GM23338 (cell line): Measurements from ENCODE around the gene DHFR. TPM values are rescaled to one million over a fixed set of nuclear protein-coding genes. Genes with fewer than 3 reads are reported as not detected.

Source experiments
- ATAC-seq: fragments of 200-7000 bp; cut with Tn5 transposase; 3 replicates; pipeline ENCODE4 v1.9.1; 2020
- DNase-seq: peaks from one replicate; pipeline ENCODE4 v3.0.0-alpha.2; 2015; ENCODE audit warnings: low spot score
- H2AFZ ChIP-seq: fragments of 200-600 bp; sonication (generic); 2 replicates; pipeline ENCODE4 v1.8.0; 2016; ENCODE audit warnings: antibody characterized with exemption, mild to moderate bottlenecking, moderate library complexity
- H3F3A ChIP-seq: fragments of 200-600 bp; sonication (generic); replicated peaks from 2 replicates; pipeline ENCODE4 v1.8.0; 2017; ENCODE audit warnings: antibody characterized with exemption, mixed run types, low read depth
- H3K27ac ChIP-seq: fragments of 200-600 bp; sonication (generic); 2 replicates; pipeline ENCODE4 v1.6.1; 2016; ENCODE audit warnings: low read depth
- H3K27me3 ChIP-seq: fragments of 200-600 bp; sonication (generic); 2 replicates; pipeline ENCODE4 v1.8.0; 2016; ENCODE audit warnings: mild to moderate bottlenecking, mixed run types, moderate library complexity; ENCODE audit not compliant: insufficient read depth
- H3K36me3 ChIP-seq: fragments of 200-600 bp; sonication (generic); 2 replicates; pipeline ENCODE4 v1.8.0; 2016; ENCODE audit warnings: mild to moderate bottlenecking; ENCODE audit not compliant: insufficient read depth
- H3K4me1 ChIP-seq: fragments of 200-600 bp; sonication (generic); 2 replicates; pipeline ENCODE4 v1.8.0; 2016; ENCODE audit warnings: mild to moderate bottlenecking, moderate library complexity; ENCODE audit not compliant: insufficient read depth
- H3K4me2 ChIP-seq: fragments of 200-600 bp; sonication (generic); 2 replicates; pipeline ENCODE4 v1.7.1; 2017; ENCODE audit warnings: mixed run types
- H3K4me3 ChIP-seq: fragments of 200-600 bp; sonication (generic); 2 replicates; pipeline ENCODE4 v1.6.1; 2016; ENCODE audit warnings: mixed run types
- H3K79me2 ChIP-seq: fragments of 200-600 bp; sonication (generic); replicated peaks from 2 replicates; pipeline ENCODE4 v1.8.0; 2017; ENCODE audit warnings: mild to moderate bottlenecking; ENCODE audit not compliant: insufficient read depth
- H3K9me2 ChIP-seq: fragments of 200-600 bp; sonication (generic); 2 replicates; pipeline ENCODE4 v1.8.0; 2017; ENCODE audit not compliant: insufficient read depth
- H4K20me1 ChIP-seq: fragments of 200-600 bp; sonication (generic); replicated peaks from 2 replicates; pipeline ENCODE4 v1.8.0; 2017; ENCODE audit warnings: mild to moderate bottlenecking; ENCODE audit not compliant: insufficient read depth
- H3K27ac Mint-ChIP-seq: 2 replicates; pipeline ENCODE4 v1.8.0; 2020; ENCODE audit warnings: inconsistent platforms, mild to moderate bottlenecking, moderate library complexity, mixed read lengths
- H3K27me3 Mint-ChIP-seq: 3 replicates; pipeline ENCODE4 v1.8.0; 2022; ENCODE audit warnings: low read depth, mild to moderate bottlenecking, moderate library complexity, mixed read lengths, inconsistent platforms; ENCODE audit not compliant: insufficient read depth, poor library complexity
- H3K36me3 Mint-ChIP-seq: 3 replicates; pipeline ENCODE4 v1.8.0; 2021; ENCODE audit warnings: low read depth, mild to moderate bottlenecking, inconsistent platforms, moderate library complexity, mixed read lengths
- H3K4me1 Mint-ChIP-seq: 3 replicates; pipeline ENCODE4 v1.8.0; 2020; ENCODE audit warnings: mild to moderate bottlenecking, inconsistent platforms, mixed read lengths
- H3K4me3 Mint-ChIP-seq: 3 replicates; pipeline ENCODE4 v1.8.0; 2021; ENCODE audit warnings: moderate library complexity, mild to moderate bottlenecking, inconsistent platforms, mixed read lengths
- H3K9me3 Mint-ChIP-seq: 3 replicates; pipeline ENCODE4 v1.8.0; 2020; ENCODE audit warnings: moderate library complexity, mild to moderate bottlenecking, inconsistent platforms, mixed read lengths
- CREB1 ChIP-seq: fragments of 250-450 bp; sonication (Bioruptor Pico); IDR thresholded peaks from 2 replicates; pipeline ENCODE4 v1.5.0; 2020; ENCODE audit warnings: low read depth, mild to moderate bottlenecking, moderate library complexity
- EZH2 ChIP-seq: fragments of 200-600 bp; sonication (generic); IDR thresholded peaks from one replicate; pipeline ENCODE4 v1.8.0; 2017; ENCODE audit warnings: antibody characterized with exemption, mild to moderate bottlenecking, low read depth; ENCODE audit not compliant: unreplicated experiment
- EZH2phosphoT487 ChIP-seq: fragments of 200-600 bp; sonication (generic); IDR thresholded peaks from one replicate; pipeline ENCODE4 v1.8.1; 2018; ENCODE audit warnings: antibody characterized with exemption; ENCODE audit not compliant: unreplicated experiment
- NANOG ChIP-seq: IDR thresholded peaks from 2 replicates; pipeline ENCODE4 v1.6.1; 2016; ENCODE audit warnings: antibody characterized with exemption, borderline replicate concordance
- POLR2AphosphoS5 ChIP-seq: IDR thresholded peaks from 2 replicates; pipeline ENCODE4 v1.6.1; 2016; ENCODE audit warnings: antibody characterized with exemption, low read depth
- STAT1 ChIP-seq: IDR thresholded peaks from one replicate; pipeline ENCODE4 v1.6.1; 2016; ENCODE audit warnings: antibody characterized with exemption; ENCODE audit not compliant: unreplicated experiment
- ZNF114 ChIP-seq: fragments of 250-450 bp; sonication (Bioruptor Pico); IDR thresholded peaks from 2 replicates; pipeline ENCODE4 v1.5.0; 2020; ENCODE audit warnings: mild to moderate bottlenecking, moderate library complexity
- ZNF331 ChIP-seq: fragments of 250-450 bp; sonication (Bioruptor Pico); IDR thresholded peaks from 2 replicates; pipeline ENCODE4 v1.5.0; 2020; ENCODE audit warnings: low read depth, mild to moderate bottlenecking, moderate library complexity
- polyA plus RNA-seq: library from polyadenylated mRNA; unstranded; fragments of >200 nt; fragmentation: Nextera tagmentation; extraction: Ambion mirVana; gene quantifications from 2 replicates; pipeline ENCODE4 v1.2.1, GENCODE V29; 2016
- total RNA-seq: library from RNA; depleted of rRNA; stranded (reverse); fragments of >200 nt; shearing (Covaris generic); gene quantifications from 2 replicates; pipeline ENCODE4 v1.2.3, GENCODE V29; 2014
- TF ChIP-seq, protein P1 (sequence below): IDR thresholded peaks from 2 replicates; pipeline ENCODE4 v1.6.1; 2016; ENCODE audit warnings: antibody characterized with exemption
- TF ChIP-seq, protein P2 (sequence below), 2 experiments: fragments of 200-600 bp in 1 of 2; sonication (generic) in 1 of 2; conservative IDR thresholded peaks; 2 replicates each; pipeline versions ENCODE4 v1.5.1 to v1.6.1; 2016 to 2017; ENCODE audit warnings: antibody characterized with exemption in 2 of 2, low read depth in 2 of 2, mild to moderate bottlenecking in 2 of 2, moderate library complexity in 1 of 2
- TF ChIP-seq, protein P3 (sequence below): IDR thresholded peaks from one replicate; pipeline ENCODE4 v1.6.1; 2018; ENCODE audit warnings: antibody characterized with exemption; ENCODE audit not compliant: unreplicated experiment

Gene DHFR
- total and polyA plus RNA-seq, 2 experiments from 2014 or later: 56.2 to 95.6 TPM

DNA sequence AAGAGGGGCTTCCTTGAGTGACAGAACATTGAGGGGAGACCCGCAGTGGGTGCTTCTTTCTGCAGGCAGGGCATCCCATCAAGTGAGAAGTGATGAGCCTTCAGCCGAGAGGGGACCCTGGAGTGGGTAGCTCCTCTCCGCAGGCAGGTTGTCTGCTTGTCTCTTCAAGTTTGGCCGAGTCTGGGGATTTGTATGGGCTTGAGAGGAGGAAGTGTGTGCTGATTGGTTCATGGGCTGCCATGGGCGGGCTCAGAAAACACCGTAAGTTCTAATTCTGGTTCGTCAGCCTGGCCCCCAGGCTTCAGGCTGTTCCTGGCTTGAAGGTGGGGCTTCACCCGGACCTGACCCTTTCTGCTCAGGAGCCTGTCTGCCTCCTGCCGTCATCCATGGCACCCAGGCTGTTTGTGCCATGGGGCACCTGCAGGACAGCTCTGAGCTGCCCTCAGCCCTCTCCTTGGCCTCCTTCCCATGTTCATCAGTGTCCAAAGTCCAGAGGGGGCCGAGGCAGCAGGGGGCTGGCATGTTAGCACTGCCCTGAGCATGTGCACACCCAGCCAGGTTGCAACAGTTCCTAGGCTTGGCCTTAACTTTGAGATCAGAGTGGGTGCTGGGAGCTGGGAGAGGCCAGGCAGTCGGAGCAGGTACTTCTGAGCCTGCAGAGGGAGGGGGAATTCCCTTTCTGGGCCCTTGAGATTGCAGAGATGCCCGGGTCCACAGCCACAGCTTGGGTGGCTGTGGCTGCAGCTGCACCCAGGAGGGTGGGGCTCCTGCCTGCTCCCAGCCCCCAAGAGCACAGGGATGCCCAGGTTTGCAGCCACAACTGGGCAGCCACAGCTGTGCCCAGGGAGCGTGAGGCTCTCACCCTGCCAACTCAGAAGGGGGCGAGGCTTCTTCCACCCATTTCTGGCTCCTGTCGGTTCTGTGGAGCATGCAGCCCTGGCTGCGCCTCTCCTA, 13.5 kb upstream of the DHFR start:
- no peaks in the 10 kb centered on the region for H3K4me1 ChIP-seq
- Mint-ChIP-seq H3K36me3 (peaks cover 60% of the 10 kb centered on the region), H3K4me1 (no peaks in the 10 kb centered on the region), H3K27me3 (no peaks in the 10 kb centered on the region), H3K9me3 (no peaks in the 10 kb centered on the region), H3K4me3 (no peak overlapping the region), H3K27ac (no peak overlapping the region)
- no peak for TF ChIP-seq EZH2phosphoT487
- DNase-seq (peak; percentile 43), ATAC-seq (peak; percentile 79)
- no peaks in the 10 kb centered on the region for H3K9me2 ChIP-seq
- peaks cover 9% of the 10 kb centered on the region; the same call in 1 of the 2 replicates for H3K79me2 ChIP-seq
- no peaks in the 10 kb centered on the region for H3K27me3 ChIP-seq
- H3K27ac ChIP-seq: no peak overlapping the region
- no peak overlapping the region for H3K4me2 ChIP-seq
- H3K36me3 ChIP-seq: peaks cover 19% of the 10 kb centered on the region; the same call in 1 of the 2 replicates
- no peak overlapping the region for H2AFZ ChIP-seq
- no peaks in the 10 kb centered on the region for H3F3A ChIP-seq
- 0 out of 2 replicates have a peak, but pooled peaks cover 2% of the 10 kb centered on the region for H4K20me1 ChIP-seq
- no peak overlapping the region for H3K4me3 ChIP-seq

DNA sequence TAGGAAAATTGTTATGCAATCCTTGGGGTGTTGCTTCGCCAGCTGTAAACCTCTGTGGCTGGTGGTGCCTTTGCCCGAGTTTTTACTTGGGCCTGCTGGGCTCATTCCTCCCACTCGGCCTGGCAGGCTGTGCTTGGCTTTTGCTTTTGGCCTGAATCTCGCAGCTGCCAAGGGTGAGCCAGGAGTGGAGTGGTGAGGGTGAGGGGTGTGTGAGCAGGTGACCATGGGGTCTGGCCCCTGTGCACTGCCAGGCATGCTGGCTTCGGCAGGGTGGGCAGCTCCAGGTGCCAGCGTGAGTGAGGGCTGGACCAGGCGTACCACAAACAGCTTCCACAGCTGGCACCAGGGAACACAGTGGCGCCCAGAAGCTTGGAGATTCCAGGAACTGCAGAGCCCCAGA, 12.6 kb upstream of the DHFR start:
- no peaks in the 10 kb centered on the region for H3K9me3 Mint-ChIP-seq
- H3K27me3 Mint-ChIP-seq: no peaks in the 10 kb centered on the region
- no peaks in the 10 kb centered on the region for H3F3A ChIP-seq
- no peaks in the 10 kb centered on the region for H3K4me1 ChIP-seq
- no peak overlapping the region for H3K4me2 ChIP-seq
- H3K9me2 ChIP-seq: no peaks in the 10 kb centered on the region
- ATAC-seq (no peak), DNase-seq (no peak)
- no peaks in the 10 kb centered on the region for H3K27me3 ChIP-seq
- no peaks in the 10 kb centered on the region for H3K4me1 Mint-ChIP-seq
- peaks cover 13% of the 10 kb centered on the region; the same call in 1 of the 2 replicates for H3K36me3 ChIP-seq
- no peak overlapping the region for H3K27ac ChIP-seq
- H3K79me2 ChIP-seq: peaks cover 18% of the 10 kb centered on the region; the same call in 1 of the 2 replicates
- peaks cover 60% of the 10 kb centered on the region for H3K36me3 Mint-ChIP-seq
- H2AFZ ChIP-seq: no peak overlapping the region
- H3K27ac Mint-ChIP-seq: no peak overlapping the region
- H3K4me3 ChIP-seq: no peak overlapping the region
- H3K4me3 Mint-ChIP-seq: no peak overlapping the region
- 0 out of 2 replicates have a peak, but pooled peaks cover 2% of the 10 kb centered on the region for H4K20me1 ChIP-seq
- TF ChIP-seq, protein P1, sequence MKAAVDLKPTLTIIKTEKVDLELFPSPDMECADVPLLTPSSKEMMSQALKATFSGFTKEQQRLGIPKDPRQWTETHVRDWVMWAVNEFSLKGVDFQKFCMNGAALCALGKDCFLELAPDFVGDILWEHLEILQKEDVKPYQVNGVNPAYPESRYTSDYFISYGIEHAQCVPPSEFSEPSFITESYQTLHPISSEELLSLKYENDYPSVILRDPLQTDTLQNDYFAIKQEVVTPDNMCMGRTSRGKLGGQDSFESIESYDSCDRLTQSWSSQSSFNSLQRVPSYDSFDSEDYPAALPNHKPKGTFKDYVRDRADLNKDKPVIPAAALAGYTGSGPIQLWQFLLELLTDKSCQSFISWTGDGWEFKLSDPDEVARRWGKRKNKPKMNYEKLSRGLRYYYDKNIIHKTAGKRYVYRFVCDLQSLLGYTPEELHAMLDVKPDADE: no peak
- TF ChIP-seq CREB1 (CRISPR knock-in tag) (no peak), ZNF114 (CRISPR knock-in tag) (no peak), ZNF331 (CRISPR knock-in tag) (no peak), NANOG (no peak), POLR2AphosphoS5 (no peak), STAT1 (no peak), EZH2 (no peak)
- TF ChIP-seq, protein P2, sequence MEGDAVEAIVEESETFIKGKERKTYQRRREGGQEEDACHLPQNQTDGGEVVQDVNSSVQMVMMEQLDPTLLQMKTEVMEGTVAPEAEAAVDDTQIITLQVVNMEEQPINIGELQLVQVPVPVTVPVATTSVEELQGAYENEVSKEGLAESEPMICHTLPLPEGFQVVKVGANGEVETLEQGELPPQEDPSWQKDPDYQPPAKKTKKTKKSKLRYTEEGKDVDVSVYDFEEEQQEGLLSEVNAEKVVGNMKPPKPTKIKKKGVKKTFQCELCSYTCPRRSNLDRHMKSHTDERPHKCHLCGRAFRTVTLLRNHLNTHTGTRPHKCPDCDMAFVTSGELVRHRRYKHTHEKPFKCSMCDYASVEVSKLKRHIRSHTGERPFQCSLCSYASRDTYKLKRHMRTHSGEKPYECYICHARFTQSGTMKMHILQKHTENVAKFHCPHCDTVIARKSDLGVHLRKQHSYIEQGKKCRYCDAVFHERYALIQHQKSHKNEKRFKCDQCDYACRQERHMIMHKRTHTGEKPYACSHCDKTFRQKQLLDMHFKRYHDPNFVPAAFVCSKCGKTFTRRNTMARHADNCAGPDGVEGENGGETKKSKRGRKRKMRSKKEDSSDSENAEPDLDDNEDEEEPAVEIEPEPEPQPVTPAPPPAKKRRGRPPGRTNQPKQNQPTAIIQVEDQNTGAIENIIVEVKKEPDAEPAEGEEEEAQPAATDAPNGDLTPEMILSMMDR (conservative IDR thresholded peaks at IDR 0.05; ENCODE audit: low read depth in 2 of 2): no peak
- TF ChIP-seq, protein P3, sequence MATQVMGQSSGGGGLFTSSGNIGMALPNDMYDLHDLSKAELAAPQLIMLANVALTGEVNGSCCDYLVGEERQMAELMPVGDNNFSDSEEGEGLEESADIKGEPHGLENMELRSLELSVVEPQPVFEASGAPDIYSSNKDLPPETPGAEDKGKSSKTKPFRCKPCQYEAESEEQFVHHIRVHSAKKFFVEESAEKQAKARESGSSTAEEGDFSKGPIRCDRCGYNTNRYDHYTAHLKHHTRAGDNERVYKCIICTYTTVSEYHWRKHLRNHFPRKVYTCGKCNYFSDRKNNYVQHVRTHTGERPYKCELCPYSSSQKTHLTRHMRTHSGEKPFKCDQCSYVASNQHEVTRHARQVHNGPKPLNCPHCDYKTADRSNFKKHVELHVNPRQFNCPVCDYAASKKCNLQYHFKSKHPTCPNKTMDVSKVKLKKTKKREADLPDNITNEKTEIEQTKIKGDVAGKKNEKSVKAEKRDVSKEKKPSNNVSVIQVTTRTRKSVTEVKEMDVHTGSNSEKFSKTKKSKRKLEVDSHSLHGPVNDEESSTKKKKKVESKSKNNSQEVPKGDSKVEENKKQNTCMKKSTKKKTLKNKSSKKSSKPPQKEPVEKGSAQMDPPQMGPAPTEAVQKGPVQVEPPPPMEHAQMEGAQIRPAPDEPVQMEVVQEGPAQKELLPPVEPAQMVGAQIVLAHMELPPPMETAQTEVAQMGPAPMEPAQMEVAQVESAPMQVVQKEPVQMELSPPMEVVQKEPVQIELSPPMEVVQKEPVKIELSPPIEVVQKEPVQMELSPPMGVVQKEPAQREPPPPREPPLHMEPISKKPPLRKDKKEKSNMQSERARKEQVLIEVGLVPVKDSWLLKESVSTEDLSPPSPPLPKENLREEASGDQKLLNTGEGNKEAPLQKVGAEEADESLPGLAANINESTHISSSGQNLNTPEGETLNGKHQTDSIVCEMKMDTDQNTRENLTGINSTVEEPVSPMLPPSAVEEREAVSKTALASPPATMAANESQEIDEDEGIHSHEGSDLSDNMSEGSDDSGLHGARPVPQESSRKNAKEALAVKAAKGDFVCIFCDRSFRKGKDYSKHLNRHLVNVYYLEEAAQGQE: no peak
